ENCODE data around the gene DHCR24.

- TF ChIP-seq POLR2A (IDR thresholded peaks at IDR 0.05) (no peak), CTCF (IDR thresholded peaks at IDR 0.05) (no peak)
Measured at GRCh38 chr1:54861070-54861761, 25.8 kb downstream of the DHCR24 start.
